ENCODE measurements around the gene GDPD2.

The GDPD2 gene

GRCh38 chrX:70479922-70480659 lies 57.0 kb downstream of the GDPD2 start (continued):
- TF ChIP-seq TSHZ2 (CRISPR knock-in tag; IDR thresholded peaks at IDR 0.05): no peak
- TF ChIP-seq CSDC2 (CRISPR knock-in tag; IDR thresholded peaks at IDR 0.05): no peak
- TF ChIP-seq ZC3H10 (CRISPR knock-in tag; IDR thresholded peaks at IDR 0.05): no peak
- no peak for TF ChIP-seq ISL1 (CRISPR knock-in tag; IDR thresholded peaks at IDR 0.05)
- TF ChIP-seq RARB (CRISPR knock-in tag; IDR thresholded peaks at IDR 0.05): no peak

DNA sequence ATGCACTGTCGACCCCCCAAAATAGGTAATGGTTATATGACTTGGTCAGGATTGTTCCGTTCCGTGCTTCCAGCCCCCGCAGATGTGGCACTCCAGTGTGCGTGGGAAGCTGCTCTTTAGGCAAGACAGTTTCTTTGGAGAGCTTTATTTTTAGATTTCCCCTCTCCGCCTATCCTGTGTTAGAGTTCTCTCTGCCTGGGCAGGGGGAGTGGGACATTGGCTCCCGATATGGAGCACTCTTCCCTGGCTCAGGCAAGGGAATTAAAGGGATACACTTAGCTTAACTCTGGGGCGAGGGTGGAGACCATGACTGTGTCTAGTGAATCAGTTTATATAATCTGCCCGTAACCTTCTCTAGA lies 57.5 kb downstream of the GDPD2 start:
- TF ChIP-seq ZNF8 (CRISPR knock-in tag; IDR thresholded peaks at IDR 0.05) (no peak), CSRNP3 (CRISPR knock-in tag; IDR thresholded peaks at IDR 0.05) (no peak), ZNF70 (CRISPR knock-in tag; IDR thresholded peaks at IDR 0.05) (no peak), SNAI2 (CRISPR knock-in tag; IDR thresholded peaks at IDR 0.05) (no peak), ZC3H10 (CRISPR knock-in tag; IDR thresholded peaks at IDR 0.05) (no peak), GLIS3 (CRISPR knock-in tag; IDR thresholded peaks at IDR 0.05) (no peak), PPARA (CRISPR knock-in tag; IDR thresholded peaks at IDR 0.05; ENCODE audit: borderline replicate concordance) (no peak), ARNTL (CRISPR knock-in tag; IDR thresholded peaks at IDR 0.05; ENCODE audit: borderline replicate concordance, low read depth) (no peak), POU6F1 (CRISPR knock-in tag; IDR thresholded peaks at IDR 0.05; ENCODE audit: borderline replicate concordance, low read depth) (no peak), TSHZ2 (CRISPR knock-in tag; IDR thresholded peaks at IDR 0.05) (no peak), TOX (CRISPR knock-in tag; IDR thresholded peaks at IDR 0.05; ENCODE audit: borderline replicate concordance) (no peak), OSR1 (CRISPR knock-in tag; IDR thresholded peaks at IDR 0.05) (no peak), CSDC2 (CRISPR knock-in tag; IDR thresholded peaks at IDR 0.05) (no peak), ZFP30 (CRISPR knock-in tag; IDR thresholded peaks at IDR 0.05) (no peak), ZNF565 (CRISPR knock-in tag; conservative IDR thresholded peaks at IDR 0.05; ENCODE audit: low read depth) (no peak), BACH2 (CRISPR knock-in tag; IDR thresholded peaks at IDR 0.05; ENCODE audit: borderline replicate concordance) (no peak), TCF4 (CRISPR knock-in tag; IDR thresholded peaks at IDR 0.05; ENCODE audit: borderline replicate concordance) (no peak)
- ATAC-seq: no peak

GRCh38 chrX:70481471-70482270 lies 58.6 kb downstream of the GDPD2 start:
- no peak for ATAC-seq
- TF ChIP-seq ZFP30 (CRISPR knock-in tag; IDR thresholded peaks at IDR 0.05) (no peak), PATZ1 (CRISPR knock-in tag; IDR thresholded peaks at IDR 0.05; ENCODE audit: borderline replicate concordance) (no peak), CSDC2 (CRISPR knock-in tag; IDR thresholded peaks at IDR 0.05) (no peak), ISL1 (CRISPR knock-in tag; IDR thresholded peaks at IDR 0.05) (no peak)
